ENCODE measurements around the gene PLOD3.
"Not testable (repeated sequence)": the region's sequence is repeated elsewhere in the genome, so short reads cannot be mapped to it uniquely, and the experiment has no call there.

The PLOD3 gene

GRCh38 chr7:101217388-101218235 lies at the start of gene PLOD3, which contains the start of gene ZNHIT1:
TSS of gene PLOD3 (minus strand) at chr7:101217581. CDS start at chr7:101217274, 307 bp downstream.
TSS of gene ZNHIT1 (plus strand) at chr7:101218165. CDS start at chr7:101218196, 31 bp downstream.
- DNase-seq, result peak; percentile 94

GRCh38 chr7:101265622-101266516 lies 48.5 kb upstream of the PLOD3 start:
- no peak for DNase-seq

- not testable (repeated sequence) for DNase-seq
These were observed 46.8 kb upstream of the PLOD3 start for GRCh38 chr7:101264102-101264706.

GRCh38 chr7:101258243-101258731 lies 40.9 kb upstream of the PLOD3 start:
- no peak for DNase-seq

- no peak for DNase-seq
These were observed 38.4 kb upstream of the PLOD3 start for GRCh38 chr7:101255796-101256195.

GRCh38 chr7:101253199-101253598 lies 35.8 kb upstream of the PLOD3 start:
- DNase-seq, result not testable (repeated sequence)

- peak; percentile 100 for DNase-seq
These were observed 34.7 kb upstream of the PLOD3 start for GRCh38 chr7:101251871-101252659.

- DNase-seq, result no peak
These were observed 32.9 kb upstream of the PLOD3 start for GRCh38 chr7:101250324-101250723.

- no peak for DNase-seq
These were observed 30.9 kb upstream of the PLOD3 start for GRCh38 chr7:101248276-101248675.

GRCh38 chr7:101245147-101245668 lies 27.8 kb upstream of the PLOD3 start:
- DNase-seq, result no peak

GRCh38 chr7:101244375-101245146 lies 27.2 kb upstream of the PLOD3 start, which contains the start of gene FIS1:
TSS of gene FIS1 (minus strand) at chr7:101245081. CDS start at chr7:101245004, 77 bp downstream.
- DNase-seq, result peak; percentile 94

GRCh38 chr7:101243646-101244374 lies 26.4 kb upstream of the PLOD3 start:
- no peak for DNase-seq

GRCh38 chr7:101241443-101242349 lies 24.3 kb upstream of the PLOD3 start:
- DNase-seq, result no peak

GRCh38 chr7:101241015-101241363 lies 23.6 kb upstream of the PLOD3 start:
- DNase-seq, result no peak

- no peak for DNase-seq
These were observed 23.0 kb upstream of the PLOD3 start for GRCh38 chr7:101240226-101241014.

- no peak for DNase-seq
These were observed 22.5 kb upstream of the PLOD3 start for GRCh38 chr7:101239951-101240220.

- DNase-seq, result no peak
These were observed 22.0 kb upstream of the PLOD3 start for GRCh38 chr7:101239191-101239950.
